H1 (cell line): ENCODE measurements around the gene ETDC. TPM values are rescaled to one million over a fixed set of nuclear protein-coding genes. Genes with fewer than 3 reads are reported as not detected.

Source experiments
- CTCF ChIA-PET: fragments of 300-600 bp; sonication (Branson Sonifier 250); formaldehyde crosslinking; loops from one replicate; lab custom pipeline; 2021; ENCODE audit not compliant: partially characterized antibody; lab: Charles Lee
- POLR2A ChIA-PET: fragments of 300-600 bp; sonication (Branson Sonifier 250); formaldehyde crosslinking; loops from one replicate; lab custom pipeline; 2021; ENCODE audit warnings: inconsistent platforms; ENCODE audit not compliant: partially characterized antibody; lab: Charles Lee
- DNase-seq, 2 experiments: peaks; one replicate each; pipeline versions ENCODE4 v3.0.0 to v3.0.0-alpha.2; 2010 to 2022; ENCODE audit warnings: low spot score in 2 of 2, low read depth in 1 of 2, mixed read lengths in 1 of 2
- FAIRE-seq: peaks from 2 replicates; lab custom pipeline; 2011; peaks lifted over from hg19 to GRCh38; lab: Jason Lieb, UNC
- H2AFZ ChIP-seq: 2 replicates; pipeline ENCODE4 v1.8.1; 2012; ENCODE audit warnings: low read length, inconsistent platforms
- H2AK5ac ChIP-seq: 2 replicates; pipeline ENCODE4 v1.6.1; 2013; ENCODE audit warnings: low read depth, low read length
- H2BK120ac ChIP-seq: replicated peaks from 2 replicates; pipeline ENCODE3; 2013; ENCODE audit warnings: low read depth, low read length, inconsistent platforms
- H2BK12ac ChIP-seq: 2 replicates; pipeline ENCODE4 v1.6.1; 2013; ENCODE audit warnings: low read depth, low read length
- H2BK15ac ChIP-seq: 2 replicates; pipeline ENCODE4 v1.6.1; 2013; ENCODE audit warnings: low read length
- H2BK20ac ChIP-seq: 2 replicates; pipeline ENCODE4 v1.6.1; 2013; ENCODE audit warnings: low read length
- H2BK5ac ChIP-seq: 2 replicates; pipeline ENCODE4 v1.6.1; 2013; ENCODE audit warnings: low read depth, low read length
- H3K14ac ChIP-seq: 2 replicates; pipeline ENCODE4 v1.6.1; 2013; ENCODE audit warnings: inconsistent platforms; ENCODE audit not compliant: insufficient read length
- H3K18ac ChIP-seq: 2 replicates; pipeline ENCODE4 v1.6.1; 2013; ENCODE audit warnings: low read length; ENCODE audit errors: extremely low read depth
- H3K23ac ChIP-seq: 2 replicates; pipeline ENCODE4 v1.6.1; 2013; ENCODE audit warnings: inconsistent platforms; ENCODE audit not compliant: insufficient read length
- H3K23me2 ChIP-seq: 2 replicates; pipeline ENCODE4 v1.6.1; 2013; ENCODE audit warnings: low read depth, low read length
- H3K27ac ChIP-seq: 2 replicates; pipeline ENCODE4 v1.6.1; 2011; ENCODE audit warnings: low read depth, low read length, inconsistent platforms
- H3K27me3 ChIP-seq, 4 experiments: replicated peaks in 1 of 4; 1 replicate in 1 of 4; 2 replicates in 3 of 4; pipeline versions ENCODE4 v1.6.1 to v1.8.1; 2011 to 2013; ENCODE audit warnings: low read length in 3 of 4, mild to moderate bottlenecking in 3 of 4, inconsistent platforms in 2 of 4, mixed read lengths in 2 of 4, moderate library complexity in 1 of 4; ENCODE audit not compliant: control insufficient read depth in 3 of 4, insufficient read depth in 3 of 4; ENCODE audit errors: extremely low read depth in 1 of 4
- H3K36me3 ChIP-seq, 4 experiments: 2 replicates each; pipeline versions ENCODE4 v1.6.1 to v1.8.1; 2011 to 2013; ENCODE audit warnings: mild to moderate bottlenecking in 4 of 4, low read length in 3 of 4, moderate library complexity in 2 of 4, control low read depth in 1 of 4, inconsistent platforms in 1 of 4; ENCODE audit not compliant: insufficient read depth in 4 of 4, control insufficient read depth in 2 of 4
- H3K4ac ChIP-seq: replicated peaks from 2 replicates; pipeline ENCODE3; 2013; ENCODE audit warnings: low read length, low read depth, mixed read lengths, inconsistent platforms; ENCODE audit not compliant: insufficient read length
- H3K4me1 ChIP-seq, 4 experiments: replicated peaks in 1 of 4; 1 replicate in 1 of 4; 2 replicates in 3 of 4; pipeline versions ENCODE4 v1.6.1 to v1.8.1; 2011 to 2013; ENCODE audit warnings: low read length in 3 of 4, inconsistent platforms in 2 of 4, mixed read lengths in 1 of 4; ENCODE audit not compliant: insufficient read depth in 4 of 4, control insufficient read depth in 3 of 4
- H3K4me2 ChIP-seq, 2 experiments: 2 replicates each; pipeline versions ENCODE4 v1.6.1 to v1.8.1; 2011 to 2013; ENCODE audit warnings: low read depth in 2 of 2, low read length in 2 of 2, control low read depth in 1 of 2, inconsistent platforms in 1 of 2, mild to moderate bottlenecking in 1 of 2; ENCODE audit not compliant: insufficient read depth in 1 of 2
- H3K4me3 ChIP-seq, 4 experiments: fragments of 200-600, 300-600 bp in 1 of 4; sonication (generic), shearing (Covaris generic), sonication (Bioruptor Twin) in 1 of 4; 2 replicates each; pipeline versions ENCODE4 v1.5.1 to v1.8.1; 2011 to 2016; ENCODE audit warnings: low read length in 4 of 4, low read depth in 3 of 4, control low read depth in 2 of 4, inconsistent platforms in 2 of 4, mild to moderate bottlenecking in 2 of 4, mixed read lengths in 1 of 4, moderate library complexity in 1 of 4; ENCODE audit not compliant: insufficient read depth in 2 of 4; ENCODE audit errors: extremely low read depth in 1 of 4
- H3K56ac ChIP-seq: replicated peaks from 2 replicates; pipeline ENCODE3; 2013; ENCODE audit warnings: low read depth, mild to moderate bottlenecking, mixed read lengths, low read length, inconsistent platforms; ENCODE audit not compliant: insufficient read length
- H3K79me1 ChIP-seq: 2 replicates; pipeline ENCODE4 v1.6.1; 2013; ENCODE audit warnings: low read depth, low read length, control low read depth
- H3K79me2 ChIP-seq, 2 experiments: 2 replicates each; pipeline versions ENCODE4 v1.6.1 to v1.8.1; 2012 to 2013; ENCODE audit warnings: low read length in 2 of 2, mild to moderate bottlenecking in 2 of 2, inconsistent platforms in 1 of 2; ENCODE audit not compliant: insufficient read depth in 2 of 2, control insufficient read depth in 1 of 2
- H3K9ac ChIP-seq, 4 experiments: replicated peaks in 1 of 4; 1 replicate in 1 of 4; 2 replicates in 3 of 4; pipeline versions ENCODE4 v1.6.1 to v1.8.1; 2011 to 2013; ENCODE audit warnings: low read depth in 3 of 4, low read length in 3 of 4, control low read depth in 2 of 4, mild to moderate bottlenecking in 2 of 4, moderate library complexity in 2 of 4, inconsistent platforms in 1 of 4; ENCODE audit errors: extremely low read depth in 1 of 4
- H3K9me3 ChIP-seq, 2 experiments: 2 replicates each; pipeline versions ENCODE4 v1.6.1 to v1.8.1; 2012 to 2013; ENCODE audit warnings: mild to moderate bottlenecking in 2 of 2, moderate library complexity in 2 of 2, control low read depth in 1 of 2, inconsistent platforms in 1 of 2, low read depth in 1 of 2, low read length in 1 of 2, mixed read lengths in 1 of 2; ENCODE audit not compliant: insufficient read depth in 2 of 2
- H4K20me1 ChIP-seq, 2 experiments: replicated peaks in 1 of 2; 2 replicates each; pipeline versions ENCODE3 to v1.8.1; 2011 to 2013; ENCODE audit warnings: inconsistent platforms in 2 of 2, low read length in 2 of 2, mild to moderate bottlenecking in 1 of 2; ENCODE audit not compliant: insufficient read depth in 2 of 2, control insufficient read depth in 1 of 2
- H4K5ac ChIP-seq: 2 replicates; pipeline ENCODE4 v1.6.1; 2013; ENCODE audit warnings: low read length, low read depth, mixed read lengths, inconsistent platforms; ENCODE audit not compliant: insufficient read length
- H4K8ac ChIP-seq: 2 replicates; pipeline ENCODE4 v1.8.0; 2013; ENCODE audit warnings: mild to moderate bottlenecking, moderate library complexity, low read length, inconsistent platforms; ENCODE audit not compliant: insufficient read depth; ENCODE audit errors: extremely low read depth
- H4K91ac ChIP-seq: replicated peaks from 2 replicates; pipeline ENCODE3; 2013; ENCODE audit warnings: low read length, mixed read lengths, inconsistent platforms; ENCODE audit not compliant: insufficient read length
- CREB1 ChIP-seq: IDR thresholded peaks from 2 replicates; pipeline ENCODE4 v1.6.1; 2012; ENCODE audit warnings: inconsistent platforms
- JUND ChIP-seq: IDR thresholded peaks from 2 replicates; pipeline ENCODE4 v1.6.1; 2011; ENCODE audit warnings: mild to moderate bottlenecking, improper control_type of control experiment, low read length
- SP1 ChIP-seq: IDR thresholded peaks from 2 replicates; pipeline ENCODE4 v1.6.1; 2011; ENCODE audit warnings: low read depth, low read length
- TEAD4 ChIP-seq: IDR thresholded peaks from 2 replicates; pipeline ENCODE4 v1.6.1; 2012; ENCODE audit warnings: low read depth, low read length, inconsistent platforms, mixed read lengths
- polyA plus RNA-seq, 7 experiments: library from polyadenylated mRNA; depleted of rRNA in 3 of 7; stranded (reverse) in 5 of 7; unstranded in 2 of 7; fragments of >200 nt in 5 of 7; fragments of 200-250 nt in 2 of 7; gene quantifications; 1 replicate in 5 of 7; 2 replicates in 1 of 7; 4 replicates in 1 of 7; pipeline versions ENCODE4 v1.2.1 to v1.2.3, GENCODE V29; 2011 to 2013; ENCODE audit warnings: missing spikeins in 2 of 7, mixed read lengths in 2 of 7
- total RNA-seq: library from RNA; stranded (reverse); fragmentation: NEBNext Ultra II Directional; extraction: Animal tissue kit (Norgen Biotek cat#: 25700); gene quantifications from 2 replicates; pipeline ENCODE4 v1.2.1, GENCODE V29; 2021
- TF ChIP-seq, protein P1 (sequence below), 3 experiments: IDR thresholded peaks; 1 replicate in 2 of 3; 2 replicates in 1 of 3; pipeline versions ENCODE4 v1.5.1 to v1.6.1; 2011; ENCODE audit warnings: low read length in 3 of 3, mild to moderate bottlenecking in 3 of 3, inconsistent platforms in 2 of 3, low read depth in 1 of 3, moderate library complexity in 1 of 3; ENCODE audit not compliant: insufficient read depth in 1 of 3; ENCODE audit errors: control extremely low read depth in 1 of 3
- TF ChIP-seq, protein P2 (sequence below): IDR thresholded peaks from 2 replicates; pipeline ENCODE4 v1.6.1; 2012; ENCODE audit warnings: inconsistent platforms

The ETDC gene
- total and polyA plus RNA-seq, 2 of the 8 experiments (the other 6 are each of a cell fraction or from before 2014, with no cell fraction given): not detected

DNA sequence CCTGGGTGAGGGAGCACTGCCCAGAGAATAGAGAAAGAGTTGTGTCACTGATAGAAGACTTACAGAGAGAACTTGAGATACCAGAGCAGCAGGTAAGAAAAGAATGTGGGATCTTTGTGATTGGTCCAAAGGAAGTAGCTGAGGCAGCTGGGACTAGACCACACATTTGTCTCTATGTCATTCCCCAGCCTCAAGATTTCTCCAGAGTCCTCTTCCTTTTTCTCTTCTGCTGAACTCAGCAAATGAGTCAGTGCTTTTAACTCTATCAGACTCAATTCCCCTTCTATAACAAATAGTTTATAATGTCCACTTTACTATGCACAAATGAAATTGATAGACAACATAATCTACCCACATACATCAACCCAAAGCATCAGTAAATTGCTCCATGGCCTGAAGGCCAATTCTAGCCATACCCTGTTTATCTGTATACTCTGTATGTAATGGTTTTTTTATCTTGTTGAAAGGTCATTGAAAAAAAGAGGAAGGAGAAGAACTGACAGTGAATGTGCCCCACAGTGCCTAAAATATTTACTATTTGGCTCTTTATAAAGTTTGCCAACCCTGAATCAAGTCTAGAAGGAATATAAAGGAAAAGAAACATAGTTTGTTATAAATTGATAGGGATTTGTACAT is 38.2 kb downstream of the ETDC start:
- no peak overlapping the region for H2BK120ac ChIP-seq
- DNase-seq: no peak
- H2BK15ac ChIP-seq: no peak overlapping the region
- no peak overlapping the region for H3K9ac ChIP-seq
- no peak overlapping the region for H3K4ac ChIP-seq
- H2BK12ac ChIP-seq: no peak overlapping the region
- no peak for FAIRE-seq
- peaks cover 0 to 11% of the 10 kb centered on the region in 2 experiments; a peak in 2 of 4 replicates for H3K79me2 ChIP-seq
- H4K20me1 ChIP-seq: no peaks in the 10 kb centered on the region
- H3K18ac ChIP-seq: no peak overlapping the region
- no peak overlapping the region for H2AK5ac ChIP-seq
- no peak overlapping the region for H3K4me3 ChIP-seq
- H4K91ac ChIP-seq: no peak overlapping the region
- H3K27ac ChIP-seq: no peak overlapping the region
- no peak overlapping the region for H3K23ac ChIP-seq
- no peak overlapping the region for H3K56ac ChIP-seq
- CTCF ChIA-PET: interaction anchor here (1.3 to 1.5 kb wide), 3 partner anchors 87 to 135 kb away, joined by 3 to 4 read pairs (median 3); no protein-coding TSS in a partner anchor
- H2AFZ ChIP-seq: no peak overlapping the region
- TF ChIP-seq, protein P1, sequence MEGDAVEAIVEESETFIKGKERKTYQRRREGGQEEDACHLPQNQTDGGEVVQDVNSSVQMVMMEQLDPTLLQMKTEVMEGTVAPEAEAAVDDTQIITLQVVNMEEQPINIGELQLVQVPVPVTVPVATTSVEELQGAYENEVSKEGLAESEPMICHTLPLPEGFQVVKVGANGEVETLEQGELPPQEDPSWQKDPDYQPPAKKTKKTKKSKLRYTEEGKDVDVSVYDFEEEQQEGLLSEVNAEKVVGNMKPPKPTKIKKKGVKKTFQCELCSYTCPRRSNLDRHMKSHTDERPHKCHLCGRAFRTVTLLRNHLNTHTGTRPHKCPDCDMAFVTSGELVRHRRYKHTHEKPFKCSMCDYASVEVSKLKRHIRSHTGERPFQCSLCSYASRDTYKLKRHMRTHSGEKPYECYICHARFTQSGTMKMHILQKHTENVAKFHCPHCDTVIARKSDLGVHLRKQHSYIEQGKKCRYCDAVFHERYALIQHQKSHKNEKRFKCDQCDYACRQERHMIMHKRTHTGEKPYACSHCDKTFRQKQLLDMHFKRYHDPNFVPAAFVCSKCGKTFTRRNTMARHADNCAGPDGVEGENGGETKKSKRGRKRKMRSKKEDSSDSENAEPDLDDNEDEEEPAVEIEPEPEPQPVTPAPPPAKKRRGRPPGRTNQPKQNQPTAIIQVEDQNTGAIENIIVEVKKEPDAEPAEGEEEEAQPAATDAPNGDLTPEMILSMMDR (IDR thresholded peaks at IDR 0.05; ENCODE audit: control extremely low read depth in 1 of 3, insufficient read depth in 1 of 3, low read depth in 1 of 3, low read length in 3 of 3): no peak
- no peak for TF ChIP-seq TEAD4
- no peak for TF ChIP-seq JUND
- no peak for TF ChIP-seq CREB1
- TF ChIP-seq SP1: no peak
- TF ChIP-seq, protein P2, sequence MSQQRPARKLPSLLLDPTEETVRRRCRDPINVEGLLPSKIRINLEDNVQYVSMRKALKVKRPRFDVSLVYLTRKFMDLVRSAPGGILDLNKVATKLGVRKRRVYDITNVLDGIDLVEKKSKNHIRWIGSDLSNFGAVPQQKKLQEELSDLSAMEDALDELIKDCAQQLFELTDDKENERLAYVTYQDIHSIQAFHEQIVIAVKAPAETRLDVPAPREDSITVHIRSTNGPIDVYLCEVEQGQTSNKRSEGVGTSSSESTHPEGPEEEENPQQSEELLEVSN: no peak
- no peaks in the 10 kb centered on the region for H3K9me3 ChIP-seq
- no peak overlapping the region for H2BK20ac ChIP-seq
- no peak overlapping the region for H4K5ac ChIP-seq
- no peak overlapping the region for H3K14ac ChIP-seq
- no peak overlapping the region for H3K4me2 ChIP-seq
- peaks cover 0 to 27% (median 11%) of the 10 kb centered on the region in 4 experiments; a peak in 5 of 8 replicates for H3K36me3 ChIP-seq
- H3K23me2 ChIP-seq: peaks cover 2% of the 10 kb centered on the region; the same call in 1 of the 2 replicates
- H3K4me1 ChIP-seq: no peaks in the 10 kb centered on the region
- no peak overlapping the region for H4K8ac ChIP-seq
- POLR2A ChIA-PET: no interaction called here
- no peaks in the 10 kb centered on the region for H3K79me1 ChIP-seq
- no peaks in the 10 kb centered on the region for H3K27me3 ChIP-seq
- H2BK5ac ChIP-seq: no peak overlapping the region
